ENCODE results near the gene INSC.

Gene INSC

DNA sequence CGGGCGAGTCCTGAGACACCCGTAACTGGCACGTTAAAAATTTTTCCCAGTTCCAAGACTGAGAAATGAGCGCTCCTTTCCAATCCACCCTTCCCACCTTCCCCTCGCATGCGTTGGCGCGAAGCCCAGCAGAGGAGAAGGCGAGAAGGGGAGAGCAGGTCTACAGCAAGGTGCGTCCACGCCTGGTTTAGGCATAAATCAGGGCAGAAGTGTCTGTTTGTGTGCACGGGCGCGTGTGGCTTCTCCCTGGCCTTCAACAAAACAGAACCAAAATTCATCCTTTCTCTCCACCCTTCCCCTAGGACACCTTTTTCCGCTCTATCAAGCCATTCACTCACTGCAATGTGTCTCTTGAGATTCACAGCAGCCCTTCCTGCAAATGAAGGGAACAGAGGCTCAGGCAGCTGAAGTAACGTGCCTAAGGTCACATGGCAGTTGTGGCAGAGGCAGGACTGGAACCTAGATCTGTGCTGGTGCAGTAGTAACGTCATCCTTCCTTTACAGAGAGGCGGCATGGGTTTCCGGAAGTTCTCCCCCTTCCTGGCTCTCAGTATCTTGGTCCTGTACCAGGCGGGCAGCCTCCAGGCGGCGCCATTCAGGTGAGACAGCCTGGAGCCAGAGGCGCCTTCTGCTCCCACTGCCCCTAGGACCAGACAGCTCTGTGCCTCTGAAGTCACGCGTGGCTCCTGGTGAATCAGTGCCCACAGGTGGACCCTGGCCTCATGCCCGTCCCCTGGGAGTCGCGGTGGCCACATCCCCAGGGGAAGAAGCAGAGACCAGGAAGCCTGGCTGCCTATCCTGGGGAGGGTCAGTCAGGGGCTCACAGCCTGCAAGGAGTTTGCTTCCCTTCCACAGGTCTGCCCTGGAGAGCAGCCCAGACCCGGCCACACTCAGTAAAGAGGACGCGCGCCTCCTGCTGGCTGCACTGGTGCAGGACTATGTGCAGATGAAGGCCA, 40.2 kb upstream of the INSC start (continued):
- TF ChIP-seq ZIC2 (tag by site-specific recombination; IDR thresholded peaks at IDR 0.05) (peak; percentile 38; the same call in 1 of the 2 replicates), ZNF311 (tag by site-specific recombination; IDR thresholded peaks at IDR 0.05; ENCODE audit: borderline replicate concordance) (no peak), ZBTB1 (tag by site-specific recombination; IDR thresholded peaks at IDR 0.05) (no peak), ZNF426 (tag by site-specific recombination; IDR thresholded peaks at IDR 0.05) (no peak), SALL2 (tag by site-specific recombination; IDR thresholded peaks at IDR 0.05; ENCODE audit: borderline replicate concordance) (no peak), SETDB1 (IDR thresholded peaks at IDR 0.05; ENCODE audit: insufficient read length, low read length) (no peak), ZNF501 (tag by site-specific recombination; IDR thresholded peaks at IDR 0.05) (peak; percentile 37; the same call in 1 of the 2 replicates), ZNF514 (tag by site-specific recombination; IDR thresholded peaks at IDR 0.05) (no peak), ZEB2 (tag by site-specific recombination; IDR thresholded peaks at IDR 0.05) (peak; percentile 91), ZNF114 (tag by site-specific recombination; IDR thresholded peaks at IDR 0.05) (no peak), ZNF558 (tag by site-specific recombination; IDR thresholded peaks at IDR 0.05) (0 out of 2 replicates have a peak, but pooled peaks have one; percentile 33), ZNF23 (tag by site-specific recombination; IDR thresholded peaks at IDR 0.05; ENCODE audit: borderline replicate concordance) (no peak), MZF1 (tag by site-specific recombination; IDR thresholded peaks at IDR 0.05; ENCODE audit: borderline replicate concordance) (no peak), ZNF701 (tag by site-specific recombination; IDR thresholded peaks at IDR 0.05) (0 out of 2 replicates have a peak, but pooled peaks have one; percentile 19), ZNF121 (tag by site-specific recombination; IDR thresholded peaks at IDR 0.05) (no peak), ZNF223 (tag by site-specific recombination; IDR thresholded peaks at IDR 0.05) (no peak), KLF10 (tag by site-specific recombination; IDR thresholded peaks at IDR 0.05) (no peak), ZNF433 (tag by site-specific recombination; IDR thresholded peaks at IDR 0.05; ENCODE audit: low read depth) (no peak), ZNF623 (tag by site-specific recombination; IDR thresholded peaks at IDR 0.05) (no peak), ZNF707 (tag by site-specific recombination; IDR thresholded peaks at IDR 0.05) (no peak), TCF7L2 (IDR thresholded peaks at IDR 0.05; ENCODE audit: borderline replicate concordance, low read depth, low read length) (peak; percentile 79)
- TF ChIP-seq, protein P1, sequence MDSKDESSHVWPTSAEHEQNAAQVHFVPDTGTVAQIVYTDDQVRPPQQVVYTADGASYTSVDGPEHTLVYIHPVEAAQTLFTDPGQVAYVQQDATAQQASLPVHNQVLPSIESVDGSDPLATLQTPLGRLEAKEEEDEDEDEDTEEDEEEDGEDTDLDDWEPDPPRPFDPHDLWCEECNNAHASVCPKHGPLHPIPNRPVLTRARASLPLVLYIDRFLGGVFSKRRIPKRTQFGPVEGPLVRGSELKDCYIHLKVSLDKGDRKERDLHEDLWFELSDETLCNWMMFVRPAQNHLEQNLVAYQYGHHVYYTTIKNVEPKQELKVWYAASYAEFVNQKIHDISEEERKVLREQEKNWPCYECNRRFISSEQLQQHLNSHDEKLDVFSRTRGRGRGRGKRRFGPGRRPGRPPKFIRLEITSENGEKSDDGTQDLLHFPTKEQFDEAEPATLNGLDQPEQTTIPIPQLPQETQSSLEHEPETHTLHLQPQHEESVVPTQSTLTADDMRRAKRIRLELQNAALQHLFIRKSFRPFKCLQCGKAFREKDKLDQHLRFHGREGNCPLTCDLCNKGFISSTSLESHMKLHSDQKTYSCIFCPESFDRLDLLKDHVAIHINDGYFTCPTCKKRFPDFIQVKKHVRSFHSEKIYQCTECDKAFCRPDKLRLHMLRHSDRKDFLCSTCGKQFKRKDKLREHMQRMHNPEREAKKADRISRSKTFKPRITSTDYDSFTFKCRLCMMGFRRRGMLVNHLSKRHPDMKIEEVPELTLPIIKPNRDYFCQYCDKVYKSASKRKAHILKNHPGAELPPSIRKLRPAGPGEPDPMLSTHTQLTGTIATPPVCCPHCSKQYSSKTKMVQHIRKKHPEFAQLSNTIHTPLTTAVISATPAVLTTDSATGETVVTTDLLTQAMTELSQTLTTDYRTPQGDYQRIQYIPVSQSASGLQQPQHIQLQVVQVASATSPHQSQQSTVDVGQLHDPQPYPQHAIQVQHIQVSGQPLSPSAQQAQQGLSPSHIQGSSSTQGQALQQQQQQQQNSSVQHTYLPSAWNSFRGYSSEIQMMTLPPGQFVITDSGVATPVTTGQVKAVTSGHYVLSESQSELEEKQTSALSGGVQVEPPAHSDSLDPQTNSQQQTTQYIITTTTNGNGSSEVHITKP (tag by site-specific recombination; IDR thresholded peaks at IDR 0.05) = peak; percentile 84
- TF ChIP-seq, protein P2, sequence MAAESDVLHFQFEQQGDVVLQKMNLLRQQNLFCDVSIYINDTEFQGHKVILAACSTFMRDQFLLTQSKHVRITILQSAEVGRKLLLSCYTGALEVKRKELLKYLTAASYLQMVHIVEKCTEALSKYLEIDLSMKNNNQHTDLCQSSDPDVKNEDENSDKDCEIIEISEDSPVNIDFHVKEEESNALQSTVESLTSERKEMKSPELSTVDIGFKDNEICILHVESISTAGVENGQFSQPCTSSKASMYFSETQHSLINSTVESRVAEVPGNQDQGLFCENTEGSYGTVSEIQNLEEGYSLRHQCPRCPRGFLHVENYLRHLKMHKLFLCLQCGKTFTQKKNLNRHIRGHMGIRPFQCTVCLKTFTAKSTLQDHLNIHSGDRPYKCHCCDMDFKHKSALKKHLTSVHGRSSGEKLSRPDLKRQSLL (tag by site-specific recombination; IDR thresholded peaks at IDR 0.05) = peak; percentile 62; the same call in 1 of the 2 replicates
- TF ChIP-seq, protein P3, sequence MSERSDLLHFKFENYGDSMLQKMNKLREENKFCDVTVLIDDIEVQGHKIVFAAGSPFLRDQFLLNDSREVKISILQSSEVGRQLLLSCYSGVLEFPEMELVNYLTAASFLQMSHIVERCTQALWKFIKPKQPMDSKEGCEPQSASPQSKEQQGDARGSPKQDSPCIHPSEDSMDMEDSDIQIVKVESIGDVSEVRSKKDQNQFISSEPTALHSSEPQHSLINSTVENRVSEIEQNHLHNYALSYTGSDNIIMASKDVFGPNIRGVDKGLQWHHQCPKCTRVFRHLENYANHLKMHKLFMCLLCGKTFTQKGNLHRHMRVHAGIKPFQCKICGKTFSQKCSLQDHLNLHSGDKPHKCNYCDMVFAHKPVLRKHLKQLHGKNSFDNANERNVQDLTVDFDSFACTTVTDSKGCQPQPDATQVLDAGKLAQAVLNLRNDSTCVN (tag by site-specific recombination; optimal IDR thresholded peaks at IDR 0.05) = no peak
- TF ChIP-seq, protein P4, sequence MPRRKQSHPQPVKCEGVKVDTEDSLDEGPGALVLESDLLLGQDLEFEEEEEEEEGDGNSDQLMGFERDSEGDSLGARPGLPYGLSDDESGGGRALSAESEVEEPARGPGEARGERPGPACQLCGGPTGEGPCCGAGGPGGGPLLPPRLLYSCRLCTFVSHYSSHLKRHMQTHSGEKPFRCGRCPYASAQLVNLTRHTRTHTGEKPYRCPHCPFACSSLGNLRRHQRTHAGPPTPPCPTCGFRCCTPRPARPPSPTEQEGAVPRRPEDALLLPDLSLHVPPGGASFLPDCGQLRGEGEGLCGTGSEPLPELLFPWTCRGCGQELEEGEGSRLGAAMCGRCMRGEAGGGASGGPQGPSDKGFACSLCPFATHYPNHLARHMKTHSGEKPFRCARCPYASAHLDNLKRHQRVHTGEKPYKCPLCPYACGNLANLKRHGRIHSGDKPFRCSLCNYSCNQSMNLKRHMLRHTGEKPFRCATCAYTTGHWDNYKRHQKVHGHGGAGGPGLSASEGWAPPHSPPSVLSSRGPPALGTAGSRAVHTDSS (tag by site-specific recombination; IDR thresholded peaks at IDR 0.05) = no peak

Data from HEK293 (cell line).